Fibroblast of lung (primary cell): ENCODE results near the gene SMARCA4. TPM values are rescaled to one million over a fixed set of nuclear protein-coding genes. Genes with fewer than 3 reads are reported as not detected.

Experiments
- DNase-seq, 2 donors: peaks; one replicate each; pipeline versions ENCODE4 v3.0.0 to v3.0.0-alpha.2; 2010; ENCODE audit warnings: low read depth in 2 of 2
- H2AFZ ChIP-seq: 2 replicates; pipeline ENCODE4 v1.5.1; 2012; ENCODE audit warnings: low read length, control low read depth, inconsistent platforms
- H3K27ac ChIP-seq: 2 replicates; pipeline ENCODE4 v1.5.1; 2011; ENCODE audit warnings: low read length, control low read depth; ENCODE audit not compliant: insufficient read depth
- H3K27me3 ChIP-seq: 2 replicates; pipeline ENCODE4 v1.5.1; 2011; ENCODE audit warnings: mild to moderate bottlenecking, low read length; ENCODE audit not compliant: control insufficient read depth, insufficient read depth
- H3K36me3 ChIP-seq: 2 replicates; pipeline ENCODE4 v1.5.1; 2011; ENCODE audit warnings: low read length; ENCODE audit not compliant: control insufficient read depth, insufficient read depth
- H3K4me1 ChIP-seq: 2 replicates; pipeline ENCODE4 v1.5.1; 2011; ENCODE audit warnings: low read length; ENCODE audit not compliant: control insufficient read depth, insufficient read depth; ENCODE audit errors: extremely low read depth
- H3K4me2 ChIP-seq: 2 replicates; pipeline ENCODE4 v1.5.1; 2011; ENCODE audit warnings: low read length, control low read depth; ENCODE audit not compliant: insufficient read depth; ENCODE audit errors: extremely low read depth
- H3K4me3 ChIP-seq, 4 experiments: fragments of 200-600 bp in 1 of 4; sonication (generic) in 1 of 4; replicated peaks in 1 of 4; 2 replicates each; pipeline ENCODE4 v1.5.1; 2011 to 2016; ENCODE audit warnings: low read length in 4 of 4, low read depth in 3 of 4, mild to moderate bottlenecking in 3 of 4, control low read depth in 2 of 4, inconsistent platforms in 1 of 4, mixed read lengths in 1 of 4; ENCODE audit not compliant: insufficient read depth in 1 of 4; ENCODE audit errors: control extremely low read depth in 1 of 4
- H3K79me2 ChIP-seq: 2 replicates; pipeline ENCODE4 v1.5.1; 2012; ENCODE audit warnings: mild to moderate bottlenecking, low read length, inconsistent platforms; ENCODE audit not compliant: control insufficient read depth, insufficient read depth
- H3K9ac ChIP-seq: 2 replicates; pipeline ENCODE4 v1.5.1; 2011; ENCODE audit warnings: mild to moderate bottlenecking, low read length, control low read depth; ENCODE audit not compliant: insufficient read depth
- H3K9me3 ChIP-seq: 2 replicates; pipeline ENCODE4 v1.5.1; 2012; ENCODE audit warnings: low read depth, low read length; ENCODE audit not compliant: control insufficient read depth, insufficient read depth
- H4K20me1 ChIP-seq: 2 replicates; pipeline ENCODE4 v1.5.1; 2011; ENCODE audit warnings: low read length; ENCODE audit not compliant: control insufficient read depth, insufficient read depth; ENCODE audit errors: extremely low read depth
- CTCF ChIP-seq, 2 donors: IDR thresholded peaks in 1 of 2; conservative IDR thresholded peaks in 1 of 2; 1 replicate in 1 of 2; 2 replicates in 1 of 2; pipeline ENCODE4 v1.5.1; 2011 to 2012; ENCODE audit warnings: low read length in 2 of 2, control low read depth in 1 of 2, inconsistent platforms in 1 of 2, low read depth in 1 of 2, mild to moderate bottlenecking in 1 of 2
- EZH2 ChIP-seq: IDR thresholded peaks from 2 replicates; pipeline ENCODE4 v1.5.1; 2012; ENCODE audit warnings: low read length, control low read depth, mild to moderate bottlenecking; ENCODE audit errors: missing control alignments
- polyA plus RNA-seq, 2 donors: library from polyadenylated mRNA; depleted of rRNA in 1 of 2; stranded (reverse) in 1 of 2; unstranded in 1 of 2; fragments of >200 nt; gene quantifications; 2 replicates each; pipeline ENCODE4 v1.2.1, GENCODE V29; 2011 to 2012; ENCODE audit warnings: missing spikeins in 1 of 2
- total RNA-seq: library from RNA; depleted of rRNA; stranded (reverse); fragments of >200 nt; gene quantifications from 2 replicates; pipeline ENCODE4 v1.2.1, GENCODE V29; 2014

Gene SMARCA4
- total and polyA plus RNA-seq, 2 donors (not counting 1 experiment from before 2014, with no cell fraction given) = 28.1 to 61.1 TPM

- Histone ChIP-seq H2AFZ (peak overlapping the region; percentile 39), H3K9ac (peak overlapping the region; percentile 83), H3K27ac (peak overlapping the region; percentile 79), H3K9me3 (no peaks in the 10 kb centered on the region), H3K4me1 (no peaks in the 10 kb centered on the region), H3K4me3 (peak overlapping the region; percentile 88 to 96 (median 91)), H3K4me2 (peak overlapping the region; percentile 49), H3K79me2 (peaks cover 49% of the 10 kb centered on the region), H3K27me3 (no peaks in the 10 kb centered on the region), H4K20me1 (no peaks in the 10 kb centered on the region), H3K36me3 (peaks cover 1% of the 10 kb centered on the region)
- TF ChIP-seq CTCF (conservative IDR thresholded peaks at IDR 0.05 in 1 of 2, IDR thresholded peaks at IDR 0.05 in 1 of 2; ENCODE audit: low read depth in 1 of 2, low read length in 2 of 2) (no peak), EZH2 (no peak)
- DNase-seq = peak; percentile 13 to 31
Observed at GRCh38 chr19:10961073-10961860, 437 bp downstream of the SMARCA4 start.

DNA sequence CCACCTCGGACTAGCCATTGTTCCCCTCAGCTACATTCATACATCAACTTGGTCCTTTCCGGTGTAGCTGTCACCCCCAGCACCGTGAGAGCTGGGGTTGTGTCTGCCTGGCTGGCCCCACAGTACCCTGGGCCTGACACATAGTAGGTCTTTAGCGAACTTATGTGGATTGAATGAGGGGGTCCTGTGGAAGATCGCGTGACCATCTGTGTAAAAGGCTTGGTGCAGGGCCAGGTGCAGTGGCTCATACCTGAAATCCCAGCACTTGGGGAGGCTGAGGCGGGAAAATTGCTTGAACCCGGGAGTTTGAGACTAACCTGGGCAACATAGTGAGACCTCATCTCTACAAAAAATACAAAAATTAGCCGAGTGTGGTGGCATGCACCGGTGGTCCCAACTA is 2.0 kb downstream of the SMARCA4 start:
- peak overlapping the region in 2 of 4 experiments; percentile 28 to 94 for H3K4me3 ChIP-seq

DNA sequence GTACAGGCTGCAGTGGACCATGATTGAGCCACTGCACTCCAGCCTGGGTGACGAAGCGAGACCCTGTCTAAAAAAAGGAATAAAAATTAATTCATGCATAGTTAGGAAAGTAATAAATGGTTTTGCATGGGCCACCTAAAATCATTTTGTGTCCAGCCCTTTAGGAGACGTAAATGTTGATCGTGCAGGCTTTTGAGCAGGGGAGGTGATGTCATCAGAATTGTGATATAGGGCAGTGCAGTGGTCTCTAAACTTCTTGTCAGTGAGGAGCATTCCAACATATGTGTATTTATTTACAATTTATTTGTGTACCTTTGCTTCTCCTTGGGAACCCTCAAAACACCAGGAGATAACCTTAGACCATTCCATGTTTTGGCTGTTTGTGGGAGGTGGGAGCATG is 3.0 kb downstream of the SMARCA4 start:
- TF ChIP-seq EZH2 (no peak), CTCF (conservative IDR thresholded peaks at IDR 0.05 in 1 of 2, IDR thresholded peaks at IDR 0.05 in 1 of 2; ENCODE audit: low read depth in 1 of 2, low read length in 2 of 2) (no peak)

More for the DNA sequence above, 2.0 kb downstream of the SMARCA4 start:
- TF ChIP-seq EZH2 (no peak), CTCF (conservative IDR thresholded peaks at IDR 0.05 in 1 of 2, IDR thresholded peaks at IDR 0.05 in 1 of 2; ENCODE audit: low read depth in 1 of 2, low read length in 2 of 2) (no peak)
- Histone ChIP-seq H3K4me2 (peak overlapping the region; percentile 68), H3K27me3 (no peaks in the 10 kb centered on the region), H3K27ac (no peak overlapping the region), H4K20me1 (no peaks in the 10 kb centered on the region), H3K9me3 (no peaks in the 10 kb centered on the region), H3K36me3 (peaks cover 1% of the 10 kb centered on the region), H3K4me1 (no peaks in the 10 kb centered on the region), H3K9ac (no peak overlapping the region), H3K79me2 (peaks cover 60% of the 10 kb centered on the region), H2AFZ (no peak overlapping the region)
- DNase-seq = no peak

More for the DNA sequence above, 3.0 kb downstream of the SMARCA4 start:
- H3K4me3 ChIP-seq = no peak overlapping the region
- peaks cover 70% of the 10 kb centered on the region for H3K79me2 ChIP-seq
- H3K9ac ChIP-seq = no peak overlapping the region
- H3K9me3 ChIP-seq = no peaks in the 10 kb centered on the region
- H3K4me1 ChIP-seq = no peaks in the 10 kb centered on the region
- no peak for DNase-seq
- no peaks in the 10 kb centered on the region for H4K20me1 ChIP-seq
- peaks cover 1% of the 10 kb centered on the region for H3K36me3 ChIP-seq
- H3K27ac ChIP-seq = no peak overlapping the region
- H2AFZ ChIP-seq = no peak overlapping the region
- no peaks in the 10 kb centered on the region for H3K27me3 ChIP-seq
- H3K4me2 ChIP-seq = no peak overlapping the region
